H9 (cell line): ENCODE measurements around the gene CACHD1. TPM values are rescaled to one million over a fixed set of nuclear protein-coding genes. Genes with fewer than 3 reads are reported as not detected.

Experiments
- DNase-seq: peaks from one replicate; pipeline ENCODE4 v3.0.0-alpha.2; 2017
- H2AFZ ChIP-seq: one replicate; pipeline ENCODE4 v1.6.1; 2013; ENCODE audit warnings: mild to moderate bottlenecking, low read length, control low read depth, moderate library complexity
- H2AK5ac ChIP-seq: 2 replicates; pipeline ENCODE4 v1.6.1; 2013; ENCODE audit warnings: low read length, control low read depth, mixed read lengths; ENCODE audit not compliant: insufficient read length
- H2BK120ac ChIP-seq: one replicate; pipeline ENCODE4 v1.6.1; 2013; ENCODE audit warnings: low read depth, mild to moderate bottlenecking, low read length, control low read depth, inconsistent platforms; ENCODE audit not compliant: poor library complexity, severe bottlenecking
- H2BK12ac ChIP-seq: 2 replicates; pipeline ENCODE4 v1.6.1; 2013; ENCODE audit warnings: low read length, control low read depth, mixed read lengths, low read depth; ENCODE audit not compliant: insufficient read length
- H2BK15ac ChIP-seq: 2 replicates; pipeline ENCODE4 v1.6.1; 2013; ENCODE audit warnings: low read depth, low read length, control low read depth
- H2BK20ac ChIP-seq: one replicate; pipeline ENCODE4 v1.6.1; 2013; ENCODE audit warnings: low read depth, mild to moderate bottlenecking, low read length, control low read depth, inconsistent platforms; ENCODE audit not compliant: poor library complexity, severe bottlenecking
- H2BK5ac ChIP-seq: 2 replicates; pipeline ENCODE4 v1.6.1; 2013; ENCODE audit warnings: low read length, control low read depth, mixed read lengths; ENCODE audit not compliant: insufficient read length
- H3K14ac ChIP-seq: 2 replicates; pipeline ENCODE4 v1.6.1; 2013; ENCODE audit warnings: low read length, control low read depth; ENCODE audit not compliant: insufficient read depth
- H3K18ac ChIP-seq: 2 replicates; pipeline ENCODE4 v1.6.1; 2013; ENCODE audit warnings: low read depth, mild to moderate bottlenecking, mixed read lengths, low read length, control low read depth; ENCODE audit not compliant: insufficient read length
- H3K23ac ChIP-seq: 2 replicates; pipeline ENCODE4 v1.6.1; 2013; ENCODE audit warnings: low read length, control low read depth, mixed read lengths, low read depth; ENCODE audit not compliant: insufficient read length
- H3K23me2 ChIP-seq: 2 replicates; pipeline ENCODE4 v1.6.1; 2013; ENCODE audit warnings: low read depth, mild to moderate bottlenecking, mixed read lengths, low read length, control low read depth; ENCODE audit not compliant: insufficient read length, poor library complexity, severe bottlenecking
- H3K27ac ChIP-seq: 2 replicates; pipeline ENCODE4 v1.5.1; 2013; ENCODE audit warnings: low read length, control low read depth, mixed read lengths, low read depth; ENCODE audit not compliant: insufficient read length
- H3K27me3 ChIP-seq: 2 replicates; pipeline ENCODE4 v1.6.1; 2013; ENCODE audit warnings: low read length, control low read depth, inconsistent platforms; ENCODE audit not compliant: insufficient read depth
- H3K4ac ChIP-seq: 2 replicates; pipeline ENCODE4 v1.6.1; 2013; ENCODE audit warnings: low read depth, mild to moderate bottlenecking, control low read depth, inconsistent platforms, low read length, moderate library complexity
- H3K4me1 ChIP-seq: 2 replicates; pipeline ENCODE4 v1.6.1; 2013; ENCODE audit warnings: low read length, control low read depth, inconsistent platforms; ENCODE audit not compliant: insufficient read depth
- H3K4me2 ChIP-seq: 2 replicates; pipeline ENCODE4 v1.6.1; 2013; ENCODE audit warnings: low read length, control low read depth, mixed read lengths; ENCODE audit not compliant: insufficient read length, insufficient read depth
- H3K56ac ChIP-seq: 2 replicates; pipeline ENCODE4 v1.6.1; 2013; ENCODE audit warnings: low read depth, mild to moderate bottlenecking, mixed read lengths, low read length, control low read depth; ENCODE audit not compliant: insufficient read length
- H3K79me1 ChIP-seq: 2 replicates; pipeline ENCODE4 v1.6.1; 2013; ENCODE audit warnings: low read depth, mild to moderate bottlenecking, moderate library complexity, low read length, control low read depth, inconsistent platforms; ENCODE audit not compliant: insufficient read depth, poor library complexity, severe bottlenecking
- H3K79me2 ChIP-seq: 2 replicates; pipeline ENCODE4 v1.6.1; 2013; ENCODE audit warnings: low read length, control low read depth, inconsistent platforms; ENCODE audit not compliant: insufficient read depth
- H3K9ac ChIP-seq: 2 replicates; pipeline ENCODE4 v1.6.1; 2013; ENCODE audit warnings: low read length, control low read depth, mixed read lengths; ENCODE audit not compliant: insufficient read length; ENCODE audit errors: extremely low read depth
- H3K9me3 ChIP-seq: one replicate; pipeline ENCODE4 v1.6.1; 2013; ENCODE audit warnings: low read depth, low read length, inconsistent platforms; ENCODE audit not compliant: control insufficient read depth
- H3T11ph ChIP-seq: one replicate; pipeline ENCODE4 v1.6.1; 2013; ENCODE audit warnings: mild to moderate bottlenecking, low read length, control low read depth, inconsistent platforms
- H4K20me1 ChIP-seq: one replicate; pipeline ENCODE4 v1.6.1; 2013; ENCODE audit not compliant: control insufficient read depth, insufficient read length, insufficient read depth
- H4K5ac ChIP-seq: 2 replicates; pipeline ENCODE4 v1.6.1; 2013; ENCODE audit warnings: low read depth, mild to moderate bottlenecking, mixed read lengths, low read length, control low read depth; ENCODE audit not compliant: insufficient read length
- H4K8ac ChIP-seq: replicated peaks from 2 replicates; pipeline ENCODE4 v1.6.1; 2013; ENCODE audit warnings: low read length, control low read depth, mixed read lengths, low read depth; ENCODE audit not compliant: insufficient read length
- H4K91ac ChIP-seq: 2 replicates; pipeline ENCODE4 v1.6.1; 2013; ENCODE audit warnings: low read depth, mild to moderate bottlenecking, moderate library complexity, mixed read lengths, low read length, control low read depth; ENCODE audit not compliant: insufficient read length
- H3K27ac Mint-ChIP-seq, 3 experiments: 2 replicates in 2 of 3; 3 replicates in 1 of 3; pipeline ENCODE4 v1.8.0; 2020 to 2021; ENCODE audit warnings: mixed read lengths in 3 of 3, mild to moderate bottlenecking in 1 of 3, moderate library complexity in 1 of 3
- H3K27me3 Mint-ChIP-seq: 2 replicates; pipeline ENCODE4 v1.8.0; 2021; ENCODE audit warnings: low read depth, mild to moderate bottlenecking, moderate library complexity, mixed read lengths
- H3K36me3 Mint-ChIP-seq, 3 experiments: 2 replicates in 2 of 3; 3 replicates in 1 of 3; pipeline ENCODE4 v1.8.0; 2020 to 2021; ENCODE audit warnings: low read depth in 3 of 3, mixed read lengths in 3 of 3; ENCODE audit not compliant: insufficient read depth in 1 of 3
- H3K4me1 Mint-ChIP-seq, 2 experiments: 2 replicates each; pipeline ENCODE4 v1.8.0; 2020; ENCODE audit warnings: mixed read lengths in 2 of 2
- H3K4me3 Mint-ChIP-seq, 2 experiments: 2 replicates in 1 of 2; 3 replicates in 1 of 2; pipeline ENCODE4 v1.8.0; 2020 to 2021; ENCODE audit warnings: mild to moderate bottlenecking in 2 of 2, mixed read lengths in 2 of 2, moderate library complexity in 1 of 2
- H3K9me3 Mint-ChIP-seq, 2 experiments: 2 replicates in 1 of 2; 3 replicates in 1 of 2; pipeline ENCODE4 v1.8.0; 2020; ENCODE audit warnings: mild to moderate bottlenecking in 2 of 2, mixed read lengths in 2 of 2, moderate library complexity in 1 of 2
- CTCF ChIP-seq: fragments of 200-600 bp; sonication (generic); conservative IDR thresholded peaks from 3 replicates; pipeline ENCODE4 v1.8.0; 2021; ENCODE audit warnings: antibody characterized with exemption, mild to moderate bottlenecking
- WGBS: extraction: QIAGEN DNeasy Blood & Tissue Kit; methylation state at CpG from one replicate; pipeline ENCODE4 v1.1.7; 2013; ENCODE audit warnings: missing lambda C conversion rate, low lambda C conversion rate, mixed read lengths; ENCODE audit not compliant: insufficient read length; ENCODE audit errors: extremely low coverage; 5-methylcytosine and 5-hydroxymethylcytosine counted together
- total RNA-seq: library from RNA; stranded (reverse); gene quantifications from 2 replicates; pipeline ENCODE4 v1.2.1, GENCODE V29; 2021

Gene CACHD1
- total RNA-seq, 1 experiment from 2014 or later: 94.2 TPM

GRCh38 chr1:64574301-64574700, 104.4 kb downstream of the CACHD1 start:
- Histone ChIP-seq H4K91ac (no peak overlapping the region), H3K79me1 (peaks cover 5% of the 10 kb centered on the region), H2AFZ (no peak overlapping the region), H4K20me1 (no peaks in the 10 kb centered on the region), H3K4ac (no peak overlapping the region), H2BK15ac (no peak overlapping the region), H3K79me2 (peaks cover 6% of the 10 kb centered on the region; the same call in 1 of the 2 replicates), H3K27ac (no peak overlapping the region), H3K18ac (no peak overlapping the region), H2BK12ac (no peak overlapping the region), H3K9me3 (no peaks in the 10 kb centered on the region), H3K23me2 (no peaks in the 10 kb centered on the region), H3K23ac (no peak overlapping the region), H2BK120ac (no peak overlapping the region), H3T11ph (no peak overlapping the region), H3K9ac (no peak overlapping the region), H2BK5ac (no peak overlapping the region), H4K5ac (no peak overlapping the region), H2BK20ac (no peak overlapping the region), H3K4me2 (no peak overlapping the region), H2AK5ac (no peak overlapping the region), H3K4me1 (peaks cover 23% of the 10 kb centered on the region; the same call in 1 of the 2 replicates), H3K56ac (no peak overlapping the region), H3K27me3 (no peaks in the 10 kb centered on the region), H4K8ac (no peak overlapping the region), H3K14ac (no peak overlapping the region)
- Mint-ChIP-seq H3K27ac (peak overlapping the region in 2 of 3 experiments; percentile 24 to 29; a peak in 2 of 7 replicates), H3K9me3 (no peaks in the 10 kb centered on the region), H3K4me3 (no peak overlapping the region), H3K36me3 (peaks cover 0 to 2% (median 1%) of the 10 kb centered on the region in 3 experiments; a peak in 2 of 7 replicates), H3K27me3 (no peaks in the 10 kb centered on the region), H3K4me1 (peaks cover 79 to 84% of the 10 kb centered on the region in 2 experiments)
- WGBS: no CpG with 5 or more reads among the region's 3 CpGs
- TF ChIP-seq CTCF: no peak
- DNase-seq: no peak
